LNCaP clone FGC (cell line): ENCODE measurements around the gene SLC5A10.
"Not testable (repeated sequence)": the region's sequence is repeated elsewhere in the genome, so short reads cannot be mapped to it uniquely, and the experiment has no call there.

Experiments used
- DNase-seq: peaks from one replicate; pipeline ENCODE4 v3.0.0-alpha.2; 2011; ENCODE audit warnings: low read depth
- H3K4me3 ChIP-seq: 2 replicates; pipeline ENCODE4 v1.5.1; 2011; ENCODE audit warnings: mild to moderate bottlenecking, low read depth, low read length, control low read depth
- TF ChIP-seq, protein P1 (sequence below): IDR thresholded peaks from 2 replicates; pipeline ENCODE4 v1.5.1; 2012; ENCODE audit warnings: mild to moderate bottlenecking; ENCODE audit not compliant: control insufficient read depth, insufficient read depth; ENCODE audit errors: extremely low read depth

The SLC5A10 gene

GRCh38 chr17:18953231-18953728 lies 1.3 kb downstream of the SLC5A10 start:
- TF ChIP-seq, protein P1, sequence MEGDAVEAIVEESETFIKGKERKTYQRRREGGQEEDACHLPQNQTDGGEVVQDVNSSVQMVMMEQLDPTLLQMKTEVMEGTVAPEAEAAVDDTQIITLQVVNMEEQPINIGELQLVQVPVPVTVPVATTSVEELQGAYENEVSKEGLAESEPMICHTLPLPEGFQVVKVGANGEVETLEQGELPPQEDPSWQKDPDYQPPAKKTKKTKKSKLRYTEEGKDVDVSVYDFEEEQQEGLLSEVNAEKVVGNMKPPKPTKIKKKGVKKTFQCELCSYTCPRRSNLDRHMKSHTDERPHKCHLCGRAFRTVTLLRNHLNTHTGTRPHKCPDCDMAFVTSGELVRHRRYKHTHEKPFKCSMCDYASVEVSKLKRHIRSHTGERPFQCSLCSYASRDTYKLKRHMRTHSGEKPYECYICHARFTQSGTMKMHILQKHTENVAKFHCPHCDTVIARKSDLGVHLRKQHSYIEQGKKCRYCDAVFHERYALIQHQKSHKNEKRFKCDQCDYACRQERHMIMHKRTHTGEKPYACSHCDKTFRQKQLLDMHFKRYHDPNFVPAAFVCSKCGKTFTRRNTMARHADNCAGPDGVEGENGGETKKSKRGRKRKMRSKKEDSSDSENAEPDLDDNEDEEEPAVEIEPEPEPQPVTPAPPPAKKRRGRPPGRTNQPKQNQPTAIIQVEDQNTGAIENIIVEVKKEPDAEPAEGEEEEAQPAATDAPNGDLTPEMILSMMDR = no peak
- H3K4me3 ChIP-seq = no peak overlapping the region
- DNase-seq = no peak

DNA sequence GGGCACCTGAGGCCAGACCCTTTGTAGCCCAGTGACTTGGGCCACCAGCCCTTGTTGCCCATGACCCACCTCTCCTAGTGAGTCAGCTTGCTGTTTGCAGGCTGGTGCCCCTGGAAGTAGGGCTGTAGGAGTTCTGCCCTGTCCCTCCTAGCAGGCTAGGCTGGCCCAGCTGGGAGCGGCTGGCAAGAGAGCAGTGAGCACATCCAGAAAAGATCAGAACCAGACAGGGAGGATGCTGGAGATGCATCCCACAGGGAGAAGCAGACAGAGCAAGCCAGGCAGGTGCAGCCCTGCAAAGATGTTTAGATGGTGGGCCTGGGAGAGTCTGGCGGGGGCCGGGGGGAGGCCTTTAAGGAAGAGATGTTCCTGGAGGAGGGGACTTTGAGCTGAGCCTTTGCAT lies 2.4 kb downstream of the SLC5A10 start:
- TF ChIP-seq, protein P1 = no peak
- H3K4me3 ChIP-seq = no peak overlapping the region
- no peak for DNase-seq

GRCh38 chr17:18955009-18955408 lies 3.0 kb downstream of the SLC5A10 start:
- H3K4me3 ChIP-seq = no peak overlapping the region
- DNase-seq = no peak
- TF ChIP-seq, protein P1 = no peak

DNA sequence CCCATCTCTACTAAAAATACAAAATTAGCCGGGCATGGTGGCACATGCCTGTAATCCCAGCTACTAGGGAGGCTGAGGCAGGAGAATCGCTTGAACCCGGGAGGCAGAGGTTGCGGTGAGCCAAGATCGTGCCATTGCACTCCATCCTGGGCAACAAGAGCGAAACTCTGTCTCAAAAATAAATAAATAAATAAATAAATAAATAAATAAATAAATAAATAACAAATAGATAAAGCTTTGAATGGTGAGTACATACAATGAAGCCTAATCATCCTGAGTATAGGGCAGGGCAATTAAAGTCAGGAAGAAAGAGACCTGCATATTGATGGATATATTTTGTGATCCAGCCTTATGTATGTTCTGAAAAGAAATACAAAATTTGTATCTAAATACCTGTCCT lies 4.1 kb downstream of the SLC5A10 start:
- H3K4me3 ChIP-seq, DNase-seq: not testable (repeated sequence)

DNA sequence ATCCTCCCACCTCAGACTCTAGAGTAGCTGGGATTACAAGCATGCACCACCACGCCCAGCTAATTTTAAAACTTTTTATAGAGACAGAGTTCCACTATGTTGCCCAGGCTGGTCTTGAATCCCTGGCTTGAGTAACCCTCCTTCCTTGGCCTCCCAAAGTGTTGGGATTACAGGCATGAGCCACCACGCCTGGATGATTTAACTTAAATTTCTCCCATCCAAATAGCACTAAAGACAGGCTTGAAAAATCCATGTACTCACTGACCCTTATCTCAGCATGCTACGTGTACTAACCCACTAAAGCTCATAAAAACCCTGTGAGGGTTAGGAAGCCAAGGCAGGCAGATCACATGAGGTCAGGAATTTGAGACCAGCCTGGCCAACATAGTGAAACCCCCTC lies 4.6 kb downstream of the SLC5A10 start:
- no peak overlapping the region for H3K4me3 ChIP-seq
- no peak for DNase-seq
- TF ChIP-seq, protein P1 = no peak

GRCh38 chr17:18957831-18958230 lies 5.9 kb downstream of the SLC5A10 start:
- no peak for DNase-seq
- TF ChIP-seq, protein P1 = no peak
- H3K4me3 ChIP-seq = no peak overlapping the region

- no peak for DNase-seq
- TF ChIP-seq, protein P1 = no peak
- no peak overlapping the region for H3K4me3 ChIP-seq
Measured at GRCh38 chr17:18958611-18959010, 6.6 kb downstream of the SLC5A10 start.
